HEK293T (cell line): ENCODE data around the gene NCEH1.

ENCODE experiments used
- CTCF ChIA-PET: fragments of 350-600 bp; formaldehyde crosslinking; extraction: SDS; loops from one replicate; lab custom pipeline; 2021; ENCODE audit warnings: antibody characterized with exemption, inconsistent platforms; lab: Yijun Ruan, JAX
- POLR2A ChIA-PET: fragments of 350-600 bp; formaldehyde crosslinking; extraction: SDS; loops from one replicate; lab custom pipeline; 2020; ENCODE audit warnings: antibody characterized with exemption, inconsistent platforms; lab: Yijun Ruan, JAX
- DNase-seq: peaks from one replicate; pipeline ENCODE4 v3.0.0; 2012; ENCODE audit warnings: mixed read lengths; ENCODE audit errors: extremely low spot score
- ARNT ChIP-seq: fragments of 450-650 bp; IDR thresholded peaks from 2 replicates; pipeline ENCODE4 v1.6.1; 2017; ENCODE audit warnings: mild to moderate bottlenecking
- BHLHE40 ChIP-seq: fragments of 450-650 bp; IDR thresholded peaks from 2 replicates; pipeline ENCODE4 v1.6.1; 2016; ENCODE audit warnings: mild to moderate bottlenecking, moderate library complexity, borderline replicate concordance
- CTBP1 ChIP-seq: fragments of 450-650 bp; IDR thresholded peaks from 2 replicates; pipeline ENCODE4 v1.6.1; 2016; ENCODE audit warnings: borderline replicate concordance
- ELF4 ChIP-seq: fragments of 450-650 bp; IDR thresholded peaks from 2 replicates; pipeline ENCODE4 v1.6.1; 2017; ENCODE audit warnings: antibody characterized with exemption
- FOXA1 ChIP-seq: fragments of 450-650 bp; IDR thresholded peaks from 2 replicates; pipeline ENCODE4 v1.6.1; 2016; ENCODE audit warnings: mild to moderate bottlenecking
- FOXK2 ChIP-seq: fragments of 450-650 bp; IDR thresholded peaks from 2 replicates; pipeline ENCODE4 v1.6.1; 2016; ENCODE audit warnings: mild to moderate bottlenecking
- FOXM1 ChIP-seq: fragments of 450-650 bp; IDR thresholded peaks from 2 replicates; pipeline ENCODE4 v1.6.1; 2017; ENCODE audit warnings: mild to moderate bottlenecking, borderline replicate concordance
- HDGF ChIP-seq: fragments of 450-650 bp; IDR thresholded peaks from 2 replicates; pipeline ENCODE4 v1.6.1; 2017; ENCODE audit warnings: antibody characterized with exemption, borderline replicate concordance
- L3MBTL2 ChIP-seq: fragments of 450-650 bp; conservative IDR thresholded peaks from 2 replicates; pipeline ENCODE4 v1.6.1; 2016; ENCODE audit warnings: mild to moderate bottlenecking
- LEF1 ChIP-seq: fragments of 450-650 bp; IDR thresholded peaks from 2 replicates; pipeline ENCODE4 v1.6.1; 2017; ENCODE audit warnings: mild to moderate bottlenecking, borderline replicate concordance
- NFRKB ChIP-seq: fragments of 450-650 bp; IDR thresholded peaks from 2 replicates; pipeline ENCODE4 v1.6.1; 2016; ENCODE audit warnings: mild to moderate bottlenecking, moderate library complexity
- SP1 ChIP-seq: fragments of 450-650 bp; IDR thresholded peaks from 2 replicates; pipeline ENCODE4 v1.6.1; 2017
- SUZ12 ChIP-seq: fragments of 450-650 bp; IDR thresholded peaks from 2 replicates; pipeline ENCODE4 v1.6.1; 2016; ENCODE audit warnings: mild to moderate bottlenecking
- TARDBP ChIP-seq: fragments of 450-650 bp; IDR thresholded peaks from 2 replicates; pipeline ENCODE4 v1.6.1; 2016
- ZNF384 ChIP-seq: fragments of 450-650 bp; IDR thresholded peaks from 2 replicates; pipeline ENCODE4 v1.6.1; 2016
- TF ChIP-seq, protein P1 (sequence below): fragments of 450-650 bp; IDR thresholded peaks from 2 replicates; pipeline ENCODE4 v1.6.1; 2016

The NCEH1 gene

GRCh38 chr3:172629470-172629869, 81.4 kb downstream of the NCEH1 start:
- POLR2A ChIA-PET: no interaction called here
- TF ChIP-seq FOXK2: no peak
- TF ChIP-seq TARDBP: no peak
- no peak for TF ChIP-seq SUZ12
- TF ChIP-seq L3MBTL2: no peak
- TF ChIP-seq SP1: no peak
- TF ChIP-seq ZNF384: no peak
- no peak for TF ChIP-seq HDGF
- TF ChIP-seq CTBP1: no peak
- TF ChIP-seq ARNT: no peak
- TF ChIP-seq BHLHE40: no peak
- no peak for TF ChIP-seq NFRKB
- TF ChIP-seq, protein P1, sequence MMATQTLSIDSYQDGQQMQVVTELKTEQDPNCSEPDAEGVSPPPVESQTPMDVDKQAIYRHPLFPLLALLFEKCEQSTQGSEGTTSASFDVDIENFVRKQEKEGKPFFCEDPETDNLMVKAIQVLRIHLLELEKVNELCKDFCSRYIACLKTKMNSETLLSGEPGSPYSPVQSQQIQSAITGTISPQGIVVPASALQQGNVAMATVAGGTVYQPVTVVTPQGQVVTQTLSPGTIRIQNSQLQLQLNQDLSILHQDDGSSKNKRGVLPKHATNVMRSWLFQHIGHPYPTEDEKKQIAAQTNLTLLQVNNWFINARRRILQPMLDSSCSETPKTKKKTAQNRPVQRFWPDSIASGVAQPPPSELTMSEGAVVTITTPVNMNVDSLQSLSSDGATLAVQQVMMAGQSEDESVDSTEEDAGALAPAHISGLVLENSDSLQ: no peak
- CTCF ChIA-PET: no interaction called here
- DNase-seq: no peak

DNA sequence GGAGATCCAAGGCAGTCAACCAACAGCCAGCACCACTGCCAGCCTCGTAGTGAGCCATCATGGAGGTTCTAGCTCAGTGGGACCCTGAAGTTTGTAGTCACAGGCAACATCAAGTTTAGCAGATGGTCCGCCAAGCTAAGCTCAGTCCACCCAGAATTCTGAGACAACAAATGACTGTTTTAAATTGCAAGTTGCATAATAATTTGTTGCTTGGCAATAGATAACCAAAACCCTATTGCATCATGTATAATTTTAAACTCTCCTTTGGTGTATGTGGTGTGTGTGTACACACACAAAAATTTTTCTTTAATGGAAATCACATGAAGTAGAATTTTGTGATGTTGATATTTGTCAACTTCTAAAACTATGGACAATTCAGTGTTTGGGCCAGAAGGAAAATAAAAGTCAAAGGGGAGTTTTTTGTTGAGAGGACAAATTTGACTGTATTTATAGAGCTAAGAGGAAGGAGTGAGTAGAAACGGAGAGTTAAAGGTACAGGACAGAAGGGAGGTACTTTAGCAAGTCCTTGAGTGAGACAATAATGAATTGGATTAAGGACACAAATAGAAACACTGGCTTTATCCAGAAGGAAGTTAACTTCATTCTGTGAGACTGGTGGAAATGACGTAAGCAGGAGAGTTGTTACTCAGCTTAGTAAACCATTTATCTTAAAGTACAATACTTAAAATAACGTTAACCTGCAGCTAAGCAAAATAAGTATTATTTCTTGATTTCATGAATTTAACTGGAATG, 83.6 kb downstream of the NCEH1 start:
- CTCF ChIA-PET: interaction anchor here (0.6 kb wide), 1 partner anchor 1228 kb away, joined by 3 read pairs; no protein-coding TSS in a partner anchor
- no peak for DNase-seq
- POLR2A ChIA-PET: no interaction called here
- TF ChIP-seq NFRKB (no peak), ZNF384 (no peak)
- TF ChIP-seq, protein P1: no peak

GRCh38 chr3:172626021-172626640, 84.7 kb downstream of the NCEH1 start:
- ChIA-PET POLR2A (no interaction called here), CTCF (interaction anchor here (0.6 kb wide), 1 partner anchor 1575 kb away, joined by 3 read pairs; no protein-coding TSS in a partner anchor)
- TF ChIP-seq ELF4 (no peak), L3MBTL2 (no peak), ARNT (no peak), SP1 (no peak), ZNF384 (no peak), TARDBP (no peak), LEF1 (no peak), FOXA1 (no peak), NFRKB (no peak), FOXM1 (no peak), FOXK2 (no peak), BHLHE40 (no peak), HDGF (no peak), SUZ12 (no peak), CTBP1 (no peak)
- TF ChIP-seq, protein P1: no peak
- DNase-seq: no peak

DNA sequence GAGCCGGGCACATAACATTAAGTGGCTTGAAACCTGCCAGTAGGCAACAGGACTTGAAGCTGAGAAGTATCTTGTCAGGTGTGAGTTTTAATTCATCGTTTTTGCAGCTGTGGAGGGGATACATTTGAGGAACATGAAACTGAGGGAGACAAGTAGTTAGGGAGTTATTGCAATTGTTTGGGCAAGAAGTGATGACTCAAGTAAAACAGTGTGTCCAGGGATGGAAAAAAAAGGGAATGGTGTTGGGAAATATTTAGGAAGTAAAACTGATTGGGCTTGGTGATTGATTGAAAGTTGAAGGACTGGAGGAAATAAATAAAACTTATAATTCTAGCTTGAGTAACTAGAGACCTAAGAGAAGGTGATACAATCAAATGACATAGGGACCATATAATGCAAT, 85.5 kb downstream of the NCEH1 start:
- CTCF ChIA-PET: no interaction called here

GRCh38 chr3:172624999-172625398, 85.9 kb downstream of the NCEH1 start:
- ChIA-PET POLR2A (no interaction called here), CTCF (no interaction called here)
- no peak for DNase-seq
- TF ChIP-seq, protein P1: no peak
- TF ChIP-seq CTBP1 (no peak), LEF1 (no peak)

More for the DNA sequence above, 85.5 kb downstream of the NCEH1 start:
- POLR2A ChIA-PET: no interaction called here
- no peak for DNase-seq
- TF ChIP-seq TARDBP (no peak), ZNF384 (no peak), CTBP1 (no peak), BHLHE40 (no peak), SUZ12 (no peak), L3MBTL2 (no peak), NFRKB (no peak), HDGF (no peak), FOXA1 (no peak), SP1 (no peak), FOXK2 (no peak), LEF1 (no peak)
- TF ChIP-seq, protein P1: no peak
